ENCODE data around the gene GMCL2.

DNA sequence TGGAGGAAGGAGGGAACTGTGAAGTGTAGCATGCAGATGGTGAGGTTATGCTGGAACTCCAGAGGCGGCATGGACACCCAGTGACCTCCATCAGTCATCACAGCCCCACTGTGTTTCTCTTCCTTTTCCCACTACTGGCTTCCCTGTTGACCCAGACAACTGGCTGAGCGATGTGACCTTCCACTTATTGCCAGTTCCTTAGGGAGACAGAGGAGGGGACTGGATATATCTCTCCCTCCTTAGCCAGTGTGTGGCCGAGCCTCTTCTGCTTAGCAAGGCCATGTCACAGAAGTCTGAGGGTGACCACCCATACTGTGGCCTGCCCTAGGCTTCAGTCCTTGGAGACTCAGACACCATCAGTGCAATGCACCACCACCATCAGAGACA, 48.4 kb upstream of the GMCL2 start:
- TF ChIP-seq, protein P1, sequence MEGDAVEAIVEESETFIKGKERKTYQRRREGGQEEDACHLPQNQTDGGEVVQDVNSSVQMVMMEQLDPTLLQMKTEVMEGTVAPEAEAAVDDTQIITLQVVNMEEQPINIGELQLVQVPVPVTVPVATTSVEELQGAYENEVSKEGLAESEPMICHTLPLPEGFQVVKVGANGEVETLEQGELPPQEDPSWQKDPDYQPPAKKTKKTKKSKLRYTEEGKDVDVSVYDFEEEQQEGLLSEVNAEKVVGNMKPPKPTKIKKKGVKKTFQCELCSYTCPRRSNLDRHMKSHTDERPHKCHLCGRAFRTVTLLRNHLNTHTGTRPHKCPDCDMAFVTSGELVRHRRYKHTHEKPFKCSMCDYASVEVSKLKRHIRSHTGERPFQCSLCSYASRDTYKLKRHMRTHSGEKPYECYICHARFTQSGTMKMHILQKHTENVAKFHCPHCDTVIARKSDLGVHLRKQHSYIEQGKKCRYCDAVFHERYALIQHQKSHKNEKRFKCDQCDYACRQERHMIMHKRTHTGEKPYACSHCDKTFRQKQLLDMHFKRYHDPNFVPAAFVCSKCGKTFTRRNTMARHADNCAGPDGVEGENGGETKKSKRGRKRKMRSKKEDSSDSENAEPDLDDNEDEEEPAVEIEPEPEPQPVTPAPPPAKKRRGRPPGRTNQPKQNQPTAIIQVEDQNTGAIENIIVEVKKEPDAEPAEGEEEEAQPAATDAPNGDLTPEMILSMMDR (conservative IDR thresholded peaks at IDR 0.05; ENCODE audit: low read length) = no peak
- no peak for TF ChIP-seq EZH2phosphoT487 (IDR thresholded peaks at IDR 0.05; ENCODE audit: borderline replicate concordance, low read depth, low read length)

All from OCI-LY7 (cell line).